NOMO-1 treated with DMSO at 0.1 percent for 48 hours (cell line): ENCODE results near the gene KRTAP20-3.

Source experiments
- DNase-seq: peaks from one replicate; lab custom pipeline; 2025; ENCODE audit not compliant: unreplicated experiment; lab: John Stamatoyannopoulos, UW

Gene KRTAP20-3

GRCh38 chr21:30642564-30642963 is at the start of gene KRTAP20-3:
TSS of gene KRTAP20-3 (plus strand) at chr21:30642864.
- no peak for DNase-seq

GRCh38 chr21:30598802-30599201 is 43.9 kb upstream of the KRTAP20-3 start, which contains the start of gene KRTAP6-2:
TSS of gene KRTAP6-2 (minus strand) at chr21:30598902. CDS start at chr21:30598874, 28 bp downstream.
- DNase-seq = no peak

DNA sequence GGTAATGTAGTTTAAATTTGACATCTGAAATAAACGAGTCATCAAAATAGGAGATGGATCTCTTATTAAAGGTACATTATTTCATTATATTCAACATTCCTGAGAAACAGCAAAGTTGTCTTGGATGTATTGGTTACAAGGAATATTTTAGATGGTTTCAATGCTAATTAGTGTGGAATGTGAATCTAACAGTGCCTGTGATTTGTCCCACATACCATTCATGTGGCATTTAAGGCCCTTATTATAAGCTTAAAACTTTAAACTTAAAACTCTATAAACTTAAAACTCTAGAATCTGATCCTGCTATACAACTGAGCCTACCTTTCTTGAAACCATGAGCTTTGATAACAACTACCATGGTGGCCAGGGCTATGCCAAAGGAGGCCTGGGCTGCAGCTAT is 41.9 kb upstream of the KRTAP20-3 start, which contains the start of gene KRTAP22-1:
Gene KRTAP22-1 (plus strand): TSS at position 301 of the 400 bp plus-strand sequence.
- DNase-seq = no peak

DNA sequence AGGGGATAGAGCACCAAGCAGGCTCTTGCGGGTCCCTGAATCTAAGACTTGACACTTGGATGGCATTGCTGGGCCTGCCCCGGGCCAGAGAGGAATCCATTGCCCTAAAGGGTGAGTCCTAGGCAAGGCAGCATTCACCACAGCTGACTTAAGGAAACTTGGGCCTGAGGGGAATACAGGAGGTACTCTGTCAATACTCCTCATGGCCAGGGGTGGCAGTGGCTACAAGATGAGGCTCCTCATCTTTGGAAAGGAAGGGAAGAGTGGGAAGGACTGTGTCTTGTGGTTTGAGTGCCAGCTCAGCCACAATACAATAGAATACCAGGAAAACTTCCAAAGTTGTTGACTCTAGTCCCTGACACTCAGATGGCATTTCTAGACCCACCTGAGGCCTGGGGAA is 36.7 kb upstream of the KRTAP20-3 start:
- DNase-seq = no peak

GRCh38 chr21:30612132-30612531 is 30.5 kb upstream of the KRTAP20-3 start:
- DNase-seq = no peak

DNA sequence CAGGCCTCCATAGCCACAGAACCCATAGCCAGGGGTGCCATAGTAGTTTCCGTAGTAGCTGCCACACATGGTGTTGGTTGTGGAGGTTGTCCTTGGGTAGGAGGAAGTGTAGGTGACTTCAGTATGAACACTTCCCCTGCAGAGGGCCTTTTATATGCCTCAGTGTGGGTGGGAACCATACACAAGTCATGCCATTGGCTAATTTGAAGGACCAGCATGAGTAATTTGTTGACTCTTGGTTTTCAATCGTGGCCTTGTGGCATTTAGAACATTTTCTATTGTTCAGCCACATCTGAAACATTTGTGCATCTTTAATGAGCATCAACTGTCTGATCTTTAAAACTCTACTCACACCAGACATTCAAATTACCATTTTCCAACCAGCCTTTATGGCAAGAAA is 28.8 kb upstream of the KRTAP20-3 start, which contains the start of gene KRTAP6-1:
Gene KRTAP6-1 (minus strand): TSS at position 95 of the 400 bp plus-strand sequence. CDS start 26 bp downstream, at position 69.
- DNase-seq = no peak

- no peak for DNase-seq
These were observed 27.5 kb upstream of the KRTAP20-3 start for GRCh38 chr21:30615199-30615598.

DNA sequence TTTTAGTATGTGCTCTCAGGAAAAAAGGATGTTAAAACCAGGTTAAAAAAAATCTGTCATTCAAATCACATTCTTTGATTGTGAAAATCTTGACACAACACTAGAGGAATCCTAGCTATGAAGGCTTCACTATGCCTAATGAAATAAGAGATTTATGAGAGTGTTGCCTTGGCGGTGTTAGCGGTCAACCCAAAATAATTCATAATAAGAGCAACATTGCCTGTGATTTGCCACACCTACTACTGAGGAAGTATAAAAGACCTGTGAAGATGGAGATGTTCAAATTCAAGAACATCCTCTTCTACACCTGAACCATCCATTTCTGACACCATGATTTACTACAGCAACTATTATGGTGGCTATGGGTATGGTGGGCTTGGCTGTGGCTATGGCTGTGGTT is 26.5 kb upstream of the KRTAP20-3 start, which contains the start of gene KRTAP20-1:
Gene KRTAP20-1 (plus strand): TSS at position 301 of the 400 bp plus-strand sequence. CDS start 30 bp downstream, at position 331.
- DNase-seq = no peak

DNA sequence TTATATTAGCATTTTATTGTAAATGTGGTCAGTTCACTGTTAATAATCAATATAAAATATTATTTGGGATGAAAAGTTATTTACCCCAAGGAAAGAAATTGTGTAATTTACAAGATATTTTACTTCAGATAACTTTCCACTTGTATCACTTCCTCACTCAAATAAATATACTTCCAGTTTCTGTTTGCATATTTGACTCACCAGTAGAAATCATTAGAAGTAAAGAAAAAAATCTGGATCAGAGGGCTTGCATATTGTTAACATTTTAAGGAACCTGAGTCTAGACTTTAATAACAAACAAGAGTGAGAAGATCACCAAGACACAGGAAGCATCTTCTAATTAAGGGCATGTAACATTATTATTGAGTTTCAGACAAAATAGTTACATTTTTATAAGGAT is 22.6 kb upstream of the KRTAP20-3 start:
- no peak for DNase-seq

GRCh38 chr21:30620522-30620921 is 22.1 kb upstream of the KRTAP20-3 start, which contains the start of gene KRTAP20-4:
TSS of gene KRTAP20-4 (plus strand) at chr21:30620627.
- DNase-seq = no peak

- no peak for DNase-seq
These were observed 19.3 kb upstream of the KRTAP20-3 start for GRCh38 chr21:30623362-30623761.

DNA sequence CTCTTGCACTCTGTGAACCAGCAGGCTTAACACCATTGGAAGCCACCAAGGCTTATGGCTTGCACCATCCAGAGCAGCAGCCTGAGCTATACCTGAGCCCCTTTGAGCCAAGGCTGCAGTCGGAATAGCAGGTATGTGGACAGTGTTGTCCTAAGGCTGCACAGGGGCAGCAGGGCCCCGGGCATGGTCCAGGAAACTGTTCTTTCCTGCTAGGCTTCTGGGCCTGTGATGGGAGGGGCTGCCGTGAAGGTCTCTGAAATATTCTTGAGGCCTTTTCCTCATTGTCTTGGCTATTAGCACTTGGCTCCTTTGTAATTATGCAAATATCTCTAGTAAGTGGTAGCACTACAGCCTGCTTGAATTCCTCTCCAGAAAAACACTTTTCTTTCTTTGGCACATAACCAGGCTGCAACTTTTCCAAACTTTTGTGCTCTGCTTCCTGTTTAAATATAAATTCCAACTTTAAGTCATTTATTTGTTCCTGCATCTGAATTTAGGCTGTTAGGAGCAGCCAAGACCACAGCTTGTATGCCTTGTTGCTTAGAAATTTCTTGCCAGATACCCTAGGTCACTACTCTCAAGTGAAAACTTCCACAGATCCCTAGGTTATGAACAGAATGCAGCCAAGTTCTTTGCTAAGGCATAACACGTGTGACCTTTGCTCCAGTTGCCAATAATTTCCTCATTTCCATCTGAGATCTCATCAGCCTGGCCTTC is 17.1 kb upstream of the KRTAP20-3 start:
- no peak for DNase-seq

- no peak for DNase-seq
These were observed 14.6 kb upstream of the KRTAP20-3 start for GRCh38 chr21:30628109-30628508.

DNA sequence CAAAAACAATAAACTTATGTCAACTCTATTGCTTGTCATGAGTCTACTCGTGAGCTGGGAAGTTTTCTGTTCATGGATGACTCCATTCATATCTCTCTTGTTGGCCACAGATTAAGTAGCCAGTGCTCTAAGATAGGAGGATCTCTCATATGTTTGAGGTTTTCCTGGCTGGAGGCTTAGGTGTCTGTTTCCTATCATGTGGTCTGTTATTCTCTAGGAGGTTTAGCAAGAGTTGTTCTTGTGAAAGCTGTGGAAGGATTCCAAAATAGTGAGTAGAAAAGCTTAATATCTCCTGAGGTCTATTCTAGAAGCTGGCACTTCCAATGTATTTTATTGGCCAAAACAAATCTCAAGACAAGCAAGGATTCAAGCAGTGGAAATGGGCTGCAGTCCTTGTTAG is 13.5 kb upstream of the KRTAP20-3 start:
- DNase-seq = no peak

DNA sequence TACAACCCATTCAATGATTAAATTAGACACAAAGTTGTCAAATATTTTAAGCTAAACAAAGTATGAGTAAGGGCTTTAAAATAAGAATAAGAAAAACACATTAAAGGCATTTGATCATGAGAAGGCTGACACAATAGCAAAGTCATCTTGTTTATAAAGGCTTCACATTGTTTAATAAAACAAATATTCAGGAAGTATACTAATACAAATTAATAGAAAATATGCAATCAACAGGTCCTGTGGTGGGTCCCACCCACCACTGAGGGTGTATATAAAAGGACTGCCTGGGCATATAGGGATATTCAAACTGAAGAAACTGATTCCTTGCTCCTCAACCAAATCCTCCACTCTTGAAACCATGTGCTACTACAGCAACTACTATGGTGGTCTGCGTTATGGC is 7.8 kb upstream of the KRTAP20-3 start, which contains the start of gene KRTAP20-2:
Gene KRTAP20-2 (plus strand): TSS at position 301 of the 400 bp plus-strand sequence. CDS start 58 bp downstream, at position 359.
- DNase-seq = no peak

- DNase-seq = no peak
These were observed 4.0 kb upstream of the KRTAP20-3 start for GRCh38 chr21:30638686-30639085.

GRCh38 chr21:30646904-30647414 is 4.3 kb downstream of the KRTAP20-3 start:
- no peak for DNase-seq

DNA sequence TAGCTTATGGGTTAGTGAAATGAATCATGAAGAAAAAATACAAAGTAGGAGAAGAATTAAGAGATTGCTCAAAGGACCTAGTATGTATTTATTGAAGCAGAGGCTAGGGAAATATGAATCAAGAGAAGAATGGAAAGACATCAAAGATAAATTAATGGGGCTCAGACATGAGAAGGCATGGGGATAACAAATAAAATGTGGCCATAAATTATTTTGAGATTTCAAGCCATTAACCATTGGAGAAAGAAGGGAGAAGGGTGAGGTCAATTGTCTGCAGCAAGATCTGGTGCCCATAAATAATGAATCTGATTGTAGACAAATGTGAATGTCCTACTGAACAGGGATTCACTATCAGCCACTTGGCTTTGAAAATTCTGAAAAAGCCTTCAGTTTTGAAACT is 10.2 kb downstream of the KRTAP20-3 start:
- DNase-seq = no peak

DNA sequence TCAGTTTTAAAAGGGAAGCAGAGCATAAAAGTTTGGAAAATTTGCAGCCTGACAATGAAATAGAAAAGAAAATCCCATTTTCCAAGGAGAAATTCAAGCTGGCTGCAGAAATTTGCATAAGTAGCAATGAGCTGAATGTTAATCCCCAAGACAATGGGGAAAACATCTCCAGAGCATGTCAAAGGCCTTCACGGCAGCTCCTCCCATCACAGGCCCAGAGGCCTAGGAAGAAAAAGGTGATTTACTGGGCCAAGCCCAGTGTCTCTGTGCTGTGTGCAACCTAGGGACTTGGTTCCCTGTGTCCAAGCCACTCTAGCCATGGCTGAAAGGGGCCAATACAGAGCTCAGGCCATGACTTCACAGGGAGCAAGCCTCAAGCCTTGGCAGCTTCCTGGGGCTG is 26.1 kb downstream of the KRTAP20-3 start:
- DNase-seq = no peak

- DNase-seq = no peak
These were observed 30.5 kb downstream of the KRTAP20-3 start for GRCh38 chr21:30672985-30673650.

- no peak for DNase-seq
These were observed 31.6 kb downstream of the KRTAP20-3 start for GRCh38 chr21:30674312-30674711.

GRCh38 chr21:30676737-30677136 is 34.1 kb downstream of the KRTAP20-3 start:
- no peak for DNase-seq
